NK-92 treated with Interleukin-12 subunit alpha and Interleukin-12 subunit beta, amount 100 ng/mL, for 24 hours (cell line): Measurements from ENCODE around the gene LGI2.

Experiments used
- DNase-seq: peaks from one replicate; lab custom pipeline; 2025; lab: John Stamatoyannopoulos, UW

LGI2 gene

GRCh38 chr4:24966076-24966475, 64.7 kb downstream of the LGI2 start:
- no peak for DNase-seq

GRCh38 chr4:24965627-24966026, 65.1 kb downstream of the LGI2 start:
- DNase-seq, result no peak

- no peak for DNase-seq
Observed at GRCh38 chr4:24963277-24963676, 67.5 kb downstream of the LGI2 start.

GRCh38 chr4:24957886-24958285, 72.9 kb downstream of the LGI2 start:
- no peak for DNase-seq

- no peak for DNase-seq
Observed at GRCh38 chr4:24956763-24957162, 74.0 kb downstream of the LGI2 start.

GRCh38 chr4:24956091-24956490, 74.7 kb downstream of the LGI2 start:
- no peak for DNase-seq

GRCh38 chr4:24952667-24953066, 78.1 kb downstream of the LGI2 start:
- DNase-seq, result no peak

- DNase-seq, result no peak
Observed at GRCh38 chr4:24949970-24950369, 80.8 kb downstream of the LGI2 start.
